GM23338 (cell line): Measurements from ENCODE around the gene KCNK4. TPM values are rescaled to one million over a fixed set of nuclear protein-coding genes. Genes with fewer than 3 reads are reported as not detected.

Experiments
- EZH2 ChIP-seq: fragments of 200-600 bp; sonication (generic); IDR thresholded peaks from one replicate; pipeline ENCODE4 v1.8.0; 2017; ENCODE audit warnings: antibody characterized with exemption, mild to moderate bottlenecking, low read depth; ENCODE audit not compliant: unreplicated experiment
- EZH2phosphoT487 ChIP-seq: fragments of 200-600 bp; sonication (generic); IDR thresholded peaks from one replicate; pipeline ENCODE4 v1.8.1; 2018; ENCODE audit warnings: antibody characterized with exemption; ENCODE audit not compliant: unreplicated experiment
- NANOG ChIP-seq: IDR thresholded peaks from 2 replicates; pipeline ENCODE4 v1.6.1; 2016; ENCODE audit warnings: antibody characterized with exemption, borderline replicate concordance
- REST ChIP-seq: IDR thresholded peaks from one replicate; pipeline ENCODE4 v1.6.1; 2018; ENCODE audit warnings: antibody characterized with exemption; ENCODE audit not compliant: unreplicated experiment
- ZNF331 ChIP-seq: fragments of 250-450 bp; sonication (Bioruptor Pico); IDR thresholded peaks from 2 replicates; pipeline ENCODE4 v1.5.0; 2020; ENCODE audit warnings: low read depth, mild to moderate bottlenecking, moderate library complexity
- ZNF462 ChIP-seq: fragments of 250-450 bp; sonication (Bioruptor Pico); IDR thresholded peaks from 2 replicates; pipeline ENCODE4 v1.5.0; 2020; ENCODE audit warnings: mild to moderate bottlenecking, moderate library complexity
- polyA plus RNA-seq: library from polyadenylated mRNA; unstranded; fragments of >200 nt; fragmentation: Nextera tagmentation; extraction: Ambion mirVana; gene quantifications from 2 replicates; pipeline ENCODE4 v1.2.1, GENCODE V29; 2016
- total RNA-seq: library from RNA; depleted of rRNA; stranded (reverse); fragments of >200 nt; shearing (Covaris generic); gene quantifications from 2 replicates; pipeline ENCODE4 v1.2.3, GENCODE V29; 2014

KCNK4 gene
- total and polyA plus RNA-seq, 2 experiments from 2014 or later, result 1.0 TPM; not detected in 1

- TF ChIP-seq ZNF462 (no peak), REST (no peak), EZH2phosphoT487 (no peak), ZNF331 (CRISPR knock-in tag) (no peak), EZH2 (no peak), NANOG (no peak)
Measured at GRCh38 chr11:64296236-64296635, 5.1 kb downstream of the KCNK4 start (continued).
